RCC 7860 (cell line): ENCODE measurements around the gene TSC2.
"Not testable (repeated sequence)": the region's sequence is repeated elsewhere in the genome, so short reads cannot be mapped to it uniquely, and the experiment has no call there.

Experiments used
- DNase-seq: peaks from one replicate; pipeline ENCODE4 v3.0.0-alpha.2; 2015; ENCODE audit warnings: low spot score
- FAIRE-seq: peaks from 2 replicates; lab custom pipeline; 2012; peaks lifted over from hg19 to GRCh38; lab: Jason Lieb, UNC

TSC2 gene

DNA sequence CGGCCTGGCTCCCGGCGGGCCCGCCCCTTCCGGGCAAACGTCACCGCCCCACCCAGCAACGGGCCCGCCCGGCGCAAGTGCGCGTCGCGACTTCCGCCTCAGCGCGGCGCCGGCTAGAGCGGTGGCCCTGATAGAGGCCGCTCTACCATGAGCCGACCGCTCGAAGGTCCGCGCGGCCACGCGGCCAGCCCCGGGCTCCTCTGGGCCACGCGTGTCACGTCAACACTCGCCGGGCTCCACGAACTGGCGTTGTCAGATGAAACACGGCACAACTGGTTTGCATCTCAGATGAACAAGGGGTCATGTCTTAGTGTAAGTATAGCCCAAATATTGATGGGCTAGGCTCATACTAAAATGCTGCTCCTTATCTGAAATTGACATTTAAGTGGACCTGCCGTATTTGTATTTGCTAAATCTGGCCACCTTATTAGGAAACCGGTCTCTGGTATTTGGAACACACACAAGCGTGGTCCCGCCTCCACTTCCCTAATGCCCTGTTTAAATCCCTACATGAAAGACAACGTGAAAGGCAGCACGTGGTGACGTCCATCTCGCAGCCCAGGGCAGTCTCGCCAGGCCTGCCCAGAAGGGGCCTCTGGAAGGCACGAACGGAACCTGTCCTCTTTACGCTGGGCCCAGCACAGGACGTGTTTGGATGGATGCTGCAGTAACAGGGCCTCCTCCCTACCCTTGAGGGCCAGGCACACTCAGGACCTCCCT is 37.8 kb upstream of the TSC2 start, which contains the start of gene ZNF598:
Gene ZNF598, minus strand, starts transcription at position 31 of the 720 bp plus-strand sequence.
- no peak for FAIRE-seq

GRCh38 chr16:2011726-2012125 is 36.1 kb upstream of the TSC2 start:
- FAIRE-seq, DNase-seq: not testable (repeated sequence)

More for the DNA sequence above, 37.8 kb upstream of the TSC2 start, which contains the start of gene ZNF598:
- DNase-seq: peak; percentile 65

DNA sequence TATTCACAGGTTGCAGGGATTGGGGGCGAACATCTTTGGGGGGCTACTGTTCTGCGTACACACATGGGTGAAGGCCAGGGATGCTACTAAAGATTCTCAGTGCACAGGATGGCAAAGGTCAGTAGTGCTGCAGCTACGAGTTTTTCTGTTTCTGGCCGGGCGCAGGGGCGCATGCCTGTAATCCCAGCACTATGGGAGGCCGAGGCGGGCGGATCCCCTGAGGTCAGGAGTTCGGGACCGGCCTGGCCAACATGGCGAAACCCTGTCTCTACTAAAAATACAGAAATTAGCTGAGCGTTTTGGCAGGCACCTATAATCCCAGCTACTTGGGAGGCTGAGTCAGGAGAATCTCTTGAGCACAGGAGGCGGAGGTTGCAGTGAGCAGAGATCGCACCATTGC is 34.3 kb upstream of the TSC2 start:
- DNase-seq (no peak), FAIRE-seq (no peak)

DNA sequence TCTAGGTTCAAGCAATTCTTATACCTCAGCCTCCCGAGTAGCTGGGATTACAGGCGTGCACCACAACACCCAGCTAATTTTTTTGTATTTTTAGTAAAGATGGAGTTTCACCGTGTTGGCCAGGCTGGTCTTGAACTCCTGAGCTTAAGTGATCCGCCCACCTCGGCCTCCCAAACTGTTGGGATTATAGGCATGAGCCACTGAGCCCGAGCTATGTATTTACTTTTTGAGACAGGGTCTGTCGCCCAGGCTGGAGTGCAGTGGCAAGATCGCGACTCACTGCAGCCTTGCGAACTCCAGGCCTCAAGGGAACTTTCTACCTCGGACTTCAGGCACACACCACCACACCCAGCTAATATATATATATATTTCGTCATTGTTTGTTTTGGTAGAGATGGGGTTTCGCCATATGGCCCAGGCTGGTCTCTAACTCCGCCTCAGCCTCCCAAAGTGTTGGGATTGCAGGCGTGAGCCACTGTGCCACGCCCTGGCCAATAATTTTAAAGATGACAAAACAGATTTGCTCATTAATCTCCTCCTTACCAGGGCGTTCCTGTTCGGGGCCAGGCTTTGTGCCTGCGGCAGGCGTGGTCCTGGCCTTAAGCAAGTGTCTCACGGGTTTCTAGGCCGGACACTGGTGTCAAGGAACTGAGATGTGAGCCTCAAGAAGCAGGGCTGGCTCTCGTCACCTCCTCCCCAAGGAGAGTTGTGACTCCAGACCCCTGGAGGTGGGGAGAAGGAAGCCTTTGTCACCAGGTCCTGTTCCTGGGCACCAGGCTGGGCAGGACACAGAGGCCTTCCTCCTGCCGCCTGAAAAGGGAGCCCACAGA is 32.5 kb upstream of the TSC2 start:
- FAIRE-seq (no peak), DNase-seq (no peak)

DNA sequence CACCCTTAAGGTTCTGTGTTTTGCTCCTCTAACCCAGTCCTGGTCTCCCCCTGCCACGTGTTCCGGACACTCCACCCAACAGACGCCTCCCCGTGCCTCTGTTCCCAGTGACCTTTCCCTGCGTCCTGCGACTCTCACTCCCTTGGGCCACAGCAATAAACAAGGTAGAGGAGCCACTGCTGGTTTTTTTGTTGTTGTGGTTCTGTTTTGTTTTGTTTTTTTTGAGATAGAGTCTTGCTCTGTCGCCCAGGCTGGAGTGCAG is 31.9 kb upstream of the TSC2 start:
- FAIRE-seq: no peak

GRCh38 chr16:2016407-2016922 is 31.3 kb upstream of the TSC2 start:
- FAIRE-seq: no peak
- DNase-seq: no peak

More for the DNA sequence above, 31.9 kb upstream of the TSC2 start:
- no peak for DNase-seq

DNA sequence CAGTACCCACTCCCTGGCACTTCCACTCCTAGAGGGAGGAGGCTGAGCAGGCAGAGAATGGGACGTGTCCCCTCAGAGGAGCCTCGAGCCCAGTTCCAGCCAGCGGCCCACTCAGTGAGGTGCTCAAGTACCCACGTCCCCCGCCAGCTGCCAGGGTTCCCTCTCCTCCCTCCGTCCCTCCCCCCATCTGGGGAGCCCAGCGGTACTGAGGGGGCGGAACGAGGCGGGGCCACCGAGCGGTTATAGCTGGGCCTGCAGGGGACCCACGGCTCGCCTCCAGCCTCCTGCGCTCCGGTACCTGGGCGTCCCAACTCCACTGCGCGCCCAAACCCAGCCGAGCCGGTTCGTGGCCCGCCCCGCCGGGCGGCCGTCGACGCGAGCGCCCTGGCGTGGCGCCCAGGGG is 28.3 kb upstream of the TSC2 start, which contains the start of gene NPW:
Gene NPW, plus strand, starts transcription at position 268 of the 403 bp plus-strand sequence.
- no peak for DNase-seq
- FAIRE-seq: no peak

GRCh38 chr16:2019921-2020831 is 27.6 kb upstream of the TSC2 start:
- FAIRE-seq (no peak), DNase-seq (no peak)

GRCh38 chr16:2022723-2023091 is 25.1 kb upstream of the TSC2 start:
- DNase-seq (no peak), FAIRE-seq (no peak)

GRCh38 chr16:2023092-2024031 is 24.4 kb upstream of the TSC2 start:
- no peak for FAIRE-seq

DNA sequence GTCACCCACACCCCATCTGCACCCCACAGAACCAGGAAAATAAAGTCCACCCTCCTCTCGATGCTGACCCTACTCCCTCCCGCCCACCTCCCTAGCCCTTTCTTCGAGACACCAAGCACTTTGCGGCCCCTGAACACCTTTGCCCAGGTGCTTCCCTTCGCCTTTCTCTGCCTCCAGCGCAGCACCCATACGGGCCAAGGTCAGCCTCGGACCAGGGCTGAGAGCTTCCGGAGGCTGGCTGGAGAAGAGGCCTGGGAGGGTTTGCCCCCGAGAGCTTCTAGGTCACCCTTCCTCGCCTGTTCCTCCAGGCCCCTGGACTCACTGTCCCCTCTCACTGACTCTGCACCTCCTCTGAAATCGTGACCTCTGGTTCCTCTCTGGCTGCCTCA is 23.8 kb upstream of the TSC2 start:
- DNase-seq (no peak), FAIRE-seq (no peak)

More at GRCh38 chr16:2023092-2024031, 24.4 kb upstream of the TSC2 start:
- peak; percentile 71 for DNase-seq

GRCh38 chr16:2025251-2025650 is 22.5 kb upstream of the TSC2 start:
- no peak for DNase-seq
- no peak for FAIRE-seq

DNA sequence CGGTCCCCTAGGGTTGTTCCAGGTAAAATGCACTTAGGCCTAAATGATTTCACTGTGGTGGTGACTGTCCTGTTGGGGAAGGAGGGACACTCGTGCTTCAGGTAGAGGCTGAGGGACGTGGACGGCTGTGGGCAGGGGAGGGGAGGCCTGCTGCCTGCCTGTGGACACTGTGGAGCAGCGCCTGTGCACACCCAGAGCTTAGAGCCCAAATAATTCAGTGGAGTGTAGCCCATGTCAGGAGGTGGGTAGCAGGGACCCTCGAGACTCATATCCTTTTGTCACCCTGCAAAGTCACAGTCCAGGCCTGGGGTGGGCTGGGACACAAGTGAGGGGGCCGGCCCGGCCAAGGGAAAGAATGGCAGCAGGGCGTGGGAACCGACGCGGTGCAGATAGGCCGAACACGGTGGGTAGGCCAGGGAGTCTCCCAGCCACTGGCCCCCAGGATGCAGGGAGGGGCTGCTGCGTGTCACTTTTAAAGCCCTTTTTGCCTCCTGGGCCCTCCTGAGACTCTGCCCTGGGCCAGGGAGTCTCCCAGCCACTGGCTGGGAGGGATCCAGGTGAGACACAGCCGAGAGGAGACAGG is 21.8 kb upstream of the TSC2 start:
- no peak for FAIRE-seq

DNA sequence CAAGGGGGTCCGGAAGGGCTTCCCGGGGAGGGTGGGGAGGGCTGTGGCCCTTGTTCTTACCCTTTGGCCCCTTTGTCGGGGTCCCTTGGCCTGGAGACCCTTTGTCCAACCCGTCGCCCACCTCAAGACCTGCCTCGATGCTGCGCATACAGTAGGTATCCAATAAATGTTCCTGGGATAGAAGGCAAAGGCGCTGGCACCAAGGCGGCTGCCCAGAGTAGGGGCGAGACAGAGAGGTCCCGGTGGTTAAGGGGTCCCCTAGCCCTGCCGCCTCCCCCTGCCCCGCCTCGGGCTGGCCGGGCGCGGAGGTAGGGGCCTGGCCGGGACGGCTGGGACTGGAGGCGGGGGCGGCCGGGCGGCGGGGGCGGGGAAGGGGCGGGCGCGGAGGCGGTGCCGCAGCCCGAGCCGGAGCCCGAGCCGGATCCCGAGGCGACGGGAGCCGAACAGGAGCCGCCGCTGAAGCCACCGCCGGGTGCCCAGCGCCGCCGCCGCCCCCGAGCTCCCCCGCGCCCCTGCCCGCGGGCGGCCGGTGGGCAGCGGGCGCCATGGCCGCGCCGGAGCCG is 21.2 kb upstream of the TSC2 start, which contains the start of gene NHERF2:
Gene NHERF2, plus strand, starts transcription at position 442 of the 563 bp plus-strand sequence. Its CDS starts 104 bp downstream, at position 546.
- FAIRE-seq (no peak), DNase-seq (no peak)

More for the DNA sequence above, 21.8 kb upstream of the TSC2 start:
- DNase-seq: no peak

DNA sequence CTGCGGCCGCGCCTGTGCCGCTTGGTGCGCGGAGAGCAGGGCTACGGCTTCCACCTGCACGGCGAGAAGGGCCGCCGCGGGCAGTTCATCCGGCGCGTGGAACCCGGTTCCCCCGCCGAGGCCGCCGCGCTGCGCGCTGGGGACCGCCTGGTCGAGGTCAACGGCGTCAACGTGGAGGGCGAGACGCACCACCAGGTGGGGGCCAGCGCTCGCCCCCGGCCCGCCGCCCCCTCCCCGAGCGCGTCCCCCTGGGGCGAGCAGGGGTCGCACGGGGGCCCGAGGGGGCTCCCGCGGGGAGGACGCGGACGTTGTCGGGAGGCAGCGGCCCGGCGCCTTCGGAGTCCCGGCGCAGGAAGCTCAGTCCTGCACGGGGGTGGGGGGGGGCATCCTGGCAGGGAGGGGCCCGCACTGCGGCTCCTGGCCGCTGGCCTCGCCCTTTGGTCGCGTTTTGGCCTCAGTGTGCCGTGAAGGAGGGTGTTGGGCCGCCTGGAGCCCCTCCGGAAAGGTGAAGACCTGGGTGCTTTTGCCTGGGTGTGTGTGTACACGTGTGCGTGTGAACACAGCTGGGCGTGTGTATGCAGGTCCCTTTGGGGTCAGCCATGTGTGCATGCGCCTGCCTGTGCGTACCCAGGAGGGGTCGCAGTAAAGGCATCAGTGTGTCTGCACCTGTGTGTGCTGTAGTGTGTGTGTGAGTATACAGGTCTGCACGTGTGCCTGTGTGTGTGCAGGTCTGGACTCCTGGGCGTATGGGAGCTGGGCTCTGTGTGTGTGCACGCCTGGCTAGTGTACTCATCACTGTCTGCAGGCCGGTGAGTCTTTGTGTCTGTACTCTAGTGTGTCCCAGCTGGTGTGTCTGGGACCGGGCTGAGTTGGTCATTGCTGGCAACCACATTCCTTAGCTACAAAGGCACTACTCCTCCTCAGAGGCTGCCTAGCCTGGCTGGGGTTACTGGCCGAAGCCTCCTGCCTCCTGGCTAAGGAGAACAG is 20.5 kb upstream of the TSC2 start:
- peak; percentile 25 for DNase-seq

DNA sequence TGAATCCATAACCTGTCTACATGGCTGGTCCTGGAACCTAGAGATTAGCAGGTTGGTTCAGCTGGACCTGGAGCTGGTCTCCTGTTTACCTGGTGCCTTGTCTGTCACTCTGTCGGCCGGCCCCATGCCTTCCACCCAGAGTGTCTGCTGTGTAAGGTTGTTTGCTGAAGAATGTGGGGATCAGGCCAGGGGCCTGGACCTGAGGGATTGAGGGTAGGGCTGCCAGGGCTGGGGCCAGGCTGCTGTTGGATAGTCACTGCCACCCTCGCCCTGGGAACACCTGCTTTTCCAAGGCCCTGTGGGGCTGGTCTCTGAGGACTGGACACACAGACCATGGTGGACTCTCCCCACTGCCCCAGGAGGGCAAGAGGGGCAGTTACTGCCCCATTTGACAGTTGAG is 19.6 kb upstream of the TSC2 start:
- DNase-seq: no peak
- no peak for FAIRE-seq

More for the DNA sequence above, 20.5 kb upstream of the TSC2 start:
- no peak for FAIRE-seq

- DNase-seq (no peak), FAIRE-seq (no peak)
Measured at GRCh38 chr16:2028620-2029220, 19.1 kb upstream of the TSC2 start.
